ENCODE data around the gene GNL1.
A peak's percentile ranks its signal among the peaks of the same experiment; 100 is the strongest.

Gene GNL1

DNA sequence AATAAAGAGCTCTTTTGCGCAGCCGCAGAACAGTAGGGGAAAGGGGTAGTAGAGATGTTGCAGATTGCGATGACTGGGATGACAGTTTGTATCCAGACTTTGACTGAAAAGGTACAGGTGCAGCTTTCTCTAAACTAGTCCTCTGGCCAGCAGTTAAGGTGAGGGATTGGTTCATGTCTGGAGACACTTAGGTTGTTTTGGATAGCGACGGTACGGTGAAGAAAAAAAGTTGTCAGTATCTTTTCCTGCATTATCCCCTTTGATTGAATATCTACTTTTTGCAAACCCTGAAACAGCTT lies 1.3 kb upstream of the GNL1 start:
- H3K4me3 Mint-ChIP-seq: peak overlapping the region; percentile 93 to 94
- H3K36me3 Mint-ChIP-seq: peaks cover 17 to 59% of the 10 kb centered on the region in 2 donors
- ATAC-seq (replicated peaks): peak; percentile 23 to 29
- no peaks in the 10 kb centered on the region for H3K9me3 Mint-ChIP-seq
- no peaks in the 10 kb centered on the region for H3K27me3 Mint-ChIP-seq
- peak overlapping the region; percentile 98 for H3K27ac Mint-ChIP-seq
- H3K4me1 Mint-ChIP-seq: peaks cover 30 to 51% of the 10 kb centered on the region in 2 donors
- DNase-seq: no peak

GRCh38 chr6:30556906-30557682 lies 805 bp upstream of the GNL1 start, which contains the start of gene PRR3:
PRR3 (plus strand) TSS chr6:30557295; CDS start chr6:30557345, 50 bp downstream.
- Mint-ChIP-seq H3K4me1 (peaks cover 33 to 50% of the 10 kb centered on the region in 2 donors), H3K36me3 (peaks cover 17 to 59% of the 10 kb centered on the region in 2 donors), H3K9me3 (no peaks in the 10 kb centered on the region), H3K4me3 (peak within 1 kb of the TSS; percentile 93 to 94), H3K27me3 (no peaks in the 10 kb centered on the region), H3K27ac (peak within 1 kb of the TSS; percentile 98)
- ATAC-seq (replicated peaks) (peak; percentile 81 to 82), DNase-seq (peak; percentile 89)

DNA sequence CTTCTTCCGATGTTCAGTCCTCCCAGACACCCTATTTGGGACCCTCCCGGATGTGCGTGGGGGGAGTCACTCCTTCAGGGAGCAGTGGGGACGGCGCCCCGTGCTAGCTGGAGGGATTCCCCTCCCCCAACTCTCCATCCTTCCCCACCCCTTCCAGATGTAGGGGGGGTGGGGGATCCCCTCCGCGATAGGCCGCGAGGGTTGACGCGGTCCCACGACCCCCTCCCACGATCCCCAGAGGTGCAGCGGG lies 548 bp downstream of the GNL1 start:
- H3K4me1 Mint-ChIP-seq: peaks cover 33 to 50% of the 10 kb centered on the region in 2 donors
- DNase-seq: no peak
- no peak for ATAC-seq (replicated peaks)
- peaks cover 21 to 72% of the 10 kb centered on the region in 2 donors for H3K36me3 Mint-ChIP-seq
- H3K27ac Mint-ChIP-seq: peak overlapping the region; percentile 98
- H3K27me3 Mint-ChIP-seq: no peaks in the 10 kb centered on the region
- H3K4me3 Mint-ChIP-seq: peak overlapping the region; percentile 93 to 94
- no peaks in the 10 kb centered on the region for H3K9me3 Mint-ChIP-seq

GRCh38 chr6:30554962-30555815 lies 1.1 kb downstream of the GNL1 start:
- DNase-seq (peak; percentile 20), ATAC-seq (replicated peaks) (no peak)
- H3K4me1 Mint-ChIP-seq: peaks cover 32 to 47% of the 10 kb centered on the region in 2 donors
- H3K27ac Mint-ChIP-seq: peak overlapping the region; percentile 98
- peaks cover 26 to 76% of the 10 kb centered on the region in 2 donors for H3K36me3 Mint-ChIP-seq
- no peaks in the 10 kb centered on the region for H3K27me3 Mint-ChIP-seq
- H3K9me3 Mint-ChIP-seq: no peaks in the 10 kb centered on the region
- H3K4me3 Mint-ChIP-seq: peak overlapping the region; percentile 93 to 94

DNA sequence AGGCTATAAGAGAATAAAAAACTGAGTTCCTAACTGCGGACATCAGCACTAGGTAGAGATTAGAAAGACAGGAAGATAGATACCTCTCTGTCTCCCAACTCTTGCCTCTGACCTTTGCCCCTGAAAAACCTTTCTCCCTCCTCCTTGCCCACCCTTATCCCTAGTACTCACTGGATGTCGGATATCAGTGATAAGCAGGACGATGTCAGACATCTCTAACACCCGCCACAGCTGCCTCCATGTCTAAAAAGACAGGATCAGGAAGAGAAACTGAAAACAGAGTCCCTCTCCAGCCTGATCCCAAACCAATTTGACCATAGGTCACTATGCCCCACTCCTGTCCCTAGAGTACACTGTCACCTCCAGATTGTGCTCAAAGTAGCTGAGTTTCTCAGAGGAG lies 1.9 kb downstream of the GNL1 start:
- ATAC-seq (replicated peaks): no peak
- Mint-ChIP-seq H3K27me3 (no peaks in the 10 kb centered on the region), H3K36me3 (peaks cover 32 to 76% of the 10 kb centered on the region in 2 donors), H3K9me3 (no peaks in the 10 kb centered on the region), H3K4me1 (peaks cover 32 to 41% of the 10 kb centered on the region in 2 donors), H3K4me3 (peak overlapping the region in 1 of 2 donors; percentile 94), H3K27ac (no peak overlapping the region)
- DNase-seq: no peak

DNA sequence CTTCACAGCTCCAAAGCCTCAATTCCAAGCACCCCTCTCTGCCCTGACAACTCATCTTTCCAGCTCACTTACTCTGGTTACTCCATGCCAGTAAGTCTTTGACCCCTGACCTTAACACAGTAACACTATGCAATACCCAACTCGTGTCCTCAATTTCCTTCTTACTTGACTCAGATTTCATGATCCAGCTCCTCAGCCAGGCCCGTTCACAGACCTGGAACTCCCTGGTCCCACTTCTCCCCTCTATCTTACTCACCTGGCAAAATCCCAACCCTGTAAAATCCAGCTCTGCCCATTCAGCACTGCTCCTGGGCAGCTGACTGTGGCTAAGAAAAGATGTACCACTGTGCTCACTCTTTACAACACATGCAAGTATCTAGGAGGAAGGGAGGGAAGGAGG lies 7.9 kb downstream of the GNL1 start:
- Mint-ChIP-seq H3K27ac (no peak overlapping the region), H3K9me3 (no peaks in the 10 kb centered on the region), H3K4me1 (peaks cover 16 to 18% of the 10 kb centered on the region in 2 donors), H3K27me3 (no peaks in the 10 kb centered on the region), H3K4me3 (no peak overlapping the region), H3K36me3 (peaks cover 47 to 70% of the 10 kb centered on the region in 2 donors)
- DNase-seq (no peak), ATAC-seq (replicated peaks) (no peak)

GRCh38 chr6:30547454-30547853 lies 8.8 kb downstream of the GNL1 start:
- H3K36me3 Mint-ChIP-seq: peaks cover 39 to 61% of the 10 kb centered on the region in 2 donors

GRCh38 chr6:30544666-30545272 lies 11.5 kb downstream of the GNL1 start:
- no peaks in the 10 kb centered on the region for H3K27me3 Mint-ChIP-seq
- ATAC-seq (replicated peaks): peak; percentile 70 to 74
- peaks cover 23 to 34% of the 10 kb centered on the region in 2 donors for H3K36me3 Mint-ChIP-seq
- H3K27ac Mint-ChIP-seq: no peak overlapping the region
- no peaks in the 10 kb centered on the region for H3K9me3 Mint-ChIP-seq
- peaks cover 29 to 32% of the 10 kb centered on the region in 2 donors for H3K4me1 Mint-ChIP-seq
- H3K4me3 Mint-ChIP-seq: no peak overlapping the region
- no peak for DNase-seq

More at GRCh38 chr6:30547454-30547853, 8.8 kb downstream of the GNL1 start:
- no peak for DNase-seq
- ATAC-seq (replicated peaks): no peak
- Mint-ChIP-seq H3K9me3 (no peaks in the 10 kb centered on the region), H3K4me3 (no peak overlapping the region), H3K4me1 (peaks cover 23 to 25% of the 10 kb centered on the region in 2 donors), H3K27me3 (no peaks in the 10 kb centered on the region), H3K27ac (no peak overlapping the region)

DNA sequence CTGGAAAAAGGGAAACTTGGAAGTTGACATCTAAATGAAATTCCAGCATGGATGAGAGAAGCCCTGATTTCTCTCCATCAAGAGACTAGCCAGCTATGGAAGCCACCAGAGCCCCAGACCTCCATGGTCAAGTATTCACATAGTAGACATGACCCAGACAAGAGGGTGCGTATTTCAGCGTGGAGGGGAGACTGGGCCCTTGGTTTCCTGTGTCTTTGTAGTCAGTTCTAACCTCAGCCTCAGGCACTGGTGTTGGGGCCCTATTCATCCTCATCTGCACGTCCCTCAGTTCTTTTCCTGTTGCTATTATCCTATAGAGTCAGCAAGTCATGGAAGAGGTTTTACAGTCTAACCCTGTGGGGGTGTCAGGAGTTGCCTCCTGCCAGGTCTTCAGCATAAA lies 12.5 kb downstream of the GNL1 start:
- peak overlapping the region; percentile 62 for H3K27ac Mint-ChIP-seq
- DNase-seq (no peak), ATAC-seq (replicated peaks) (no peak)
- H3K27me3 Mint-ChIP-seq: no peaks in the 10 kb centered on the region
- H3K36me3 Mint-ChIP-seq: peaks cover 16 to 24% of the 10 kb centered on the region in 2 donors
- no peak overlapping the region for H3K4me3 Mint-ChIP-seq
- no peaks in the 10 kb centered on the region for H3K9me3 Mint-ChIP-seq
- H3K4me1 Mint-ChIP-seq: peaks cover 28 to 32% of the 10 kb centered on the region in 2 donors

- peak overlapping the region in 1 of 2 donors; percentile 84 for H3K4me3 Mint-ChIP-seq
- H3K27ac Mint-ChIP-seq: peak overlapping the region; percentile 57
- H3K9me3 Mint-ChIP-seq: no peaks in the 10 kb centered on the region
- H3K4me1 Mint-ChIP-seq: peaks cover 27 to 32% of the 10 kb centered on the region in 2 donors
- no peaks in the 10 kb centered on the region for H3K27me3 Mint-ChIP-seq
- peaks cover 9 to 16% of the 10 kb centered on the region in 2 donors for H3K36me3 Mint-ChIP-seq
- ATAC-seq (replicated peaks): no peak
- DNase-seq: no peak
These were observed 13.4 kb downstream of the GNL1 start for GRCh38 chr6:30542915-30543314.

- DNase-seq (no peak), ATAC-seq (replicated peaks) (peak; percentile 24 to 36)
- Mint-ChIP-seq H3K27ac (peak overlapping the region; percentile 53), H3K4me3 (peak overlapping the region; percentile 65 to 84), H3K9me3 (no peaks in the 10 kb centered on the region), H3K27me3 (no peaks in the 10 kb centered on the region), H3K4me1 (peaks cover 31 to 32% of the 10 kb centered on the region in 2 donors), H3K36me3 (peaks cover 9 to 16% of the 10 kb centered on the region in 2 donors)
These were observed 13.9 kb downstream of the GNL1 start for GRCh38 chr6:30542404-30542725.

- Mint-ChIP-seq H3K4me3 (peak overlapping the region; percentile 65 to 84), H3K9me3 (no peaks in the 10 kb centered on the region), H3K4me1 (peaks cover 31 to 32% of the 10 kb centered on the region in 2 donors), H3K36me3 (peaks cover 6 to 12% of the 10 kb centered on the region in 2 donors), H3K27ac (peak overlapping the region; percentile 53), H3K27me3 (no peaks in the 10 kb centered on the region)
- peak; percentile 65 for DNase-seq
- peak; percentile 87 to 88 for ATAC-seq (replicated peaks)
These were observed 14.5 kb downstream of the GNL1 start for GRCh38 chr6:30541515-30542403.

- Mint-ChIP-seq H3K4me1 (peaks cover 17 to 20% of the 10 kb centered on the region in 2 donors), H3K9me3 (no peaks in the 10 kb centered on the region), H3K27me3 (no peaks in the 10 kb centered on the region), H3K36me3 (peaks cover 0 to 2% of the 10 kb centered on the region in 2 donors), H3K27ac (no peak overlapping the region), H3K4me3 (no peak overlapping the region)
- DNase-seq: no peak
- ATAC-seq (replicated peaks): peak in 1 of 2 donors; percentile 40
These were observed 18.4 kb downstream of the GNL1 start for GRCh38 chr6:30537931-30538330.
